Lower leg skin (tissue), 4 donors: ENCODE measurements around the gene EVI5. TPM values are rescaled to one million over a fixed set of nuclear protein-coding genes. Genes with fewer than 3 reads are reported as not detected.
"Not testable (repeated sequence)": the region's sequence is repeated elsewhere in the genome, so short reads cannot be mapped to it uniquely, and the experiment has no call there.

Source experiments
- DNase-seq, 2 donors: peaks; one replicate each; pipeline ENCODE4 v3.0.0-alpha.2; 2019; ENCODE audit warnings: low spot score in 2 of 2
- H3K4me3 ChIP-seq: fragments of 200-600 bp; sonication (generic); 2 replicates; pipeline ENCODE4 v1.5.1; 2017; ENCODE audit warnings: mild to moderate bottlenecking, low read depth; ENCODE audit not compliant: poor library complexity, severe bottlenecking
- CTCF ChIP-seq, 3 donors: fragments of 450-650 bp; IDR thresholded peaks; one replicate each; pipeline ENCODE4 v1.5.1; 2016; ENCODE audit warnings: antibody characterized with exemption in 3 of 3, mild to moderate bottlenecking in 3 of 3, moderate library complexity in 2 of 3
- POLR2A ChIP-seq, 2 donors: fragments of 450-650 bp; IDR thresholded peaks; one replicate each; pipeline ENCODE4 v1.6.1; 2016 to 2017; ENCODE audit warnings: antibody characterized with exemption in 2 of 2, mild to moderate bottlenecking in 1 of 2, moderate library complexity in 1 of 2
- WGBS, 2 donors: methylation state at CpG; one replicate each; pipeline ENCODE4 v1.1.5; 2018; 5-methylcytosine and 5-hydroxymethylcytosine counted together
- intact Hi-C: fragments of 100-400 bp; cut with DNase I; formaldehyde crosslinking; loops from one replicate; pipeline ENCODE4 v1.15.0; 2023; ENCODE audit warnings: low total_unique reads
- total RNA-seq, 4 donors: library from RNA; depleted of rRNA; stranded (reverse); fragments of >200 nt; gene quantifications; one replicate each; pipeline ENCODE4 v1.1.0, GENCODE V29; 2016

The EVI5 gene
- total RNA-seq, 4 donors from 2014 or later: 14.2 to 26.3 (median 21.4) TPM

GRCh38 chr1:92754000-92754718 lies 30.7 kb downstream of the EVI5 start:
- WGBS, 2 donors: 73 to 100% methylated on average over 1 of the region's 1 CpG
- no peak for DNase-seq
- TF ChIP-seq CTCF (IDR thresholded peaks at IDR 0.05) (no peak), POLR2A (IDR thresholded peaks at IDR 0.05) (no peak)
- intact Hi-C loops: no loop called here
- H3K4me3 ChIP-seq: no peak overlapping the region

GRCh38 chr1:92752719-92753118 lies 32.2 kb downstream of the EVI5 start:
- intact Hi-C loops: no loop called here
- DNase-seq: no peak
- H3K4me3 ChIP-seq: no peak overlapping the region
- WGBS, 2 donors: 58 to 69% methylated on average over 3 of the region's 3 CpGs
- no peak for TF ChIP-seq CTCF (IDR thresholded peaks at IDR 0.05)

- peak in 1 of 2 donors; percentile 20 for DNase-seq
- no peak overlapping the region for H3K4me3 ChIP-seq
- intact Hi-C loops: no loop called here
- TF ChIP-seq POLR2A (IDR thresholded peaks at IDR 0.05) (no peak), CTCF (IDR thresholded peaks at IDR 0.05) (no peak)
- 80 to 94% methylated on average over 1 of the region's 1 CpG for WGBS, 2 donors
Measured at GRCh38 chr1:92749024-92749634, 35.8 kb downstream of the EVI5 start.

- no peak overlapping the region for H3K4me3 ChIP-seq
- intact Hi-C loops: no loop called here
- 89 to 95% methylated on average over 3 of the region's 3 CpGs for WGBS, 2 donors
- DNase-seq: no peak
- TF ChIP-seq CTCF (IDR thresholded peaks at IDR 0.05): no peak
- TF ChIP-seq POLR2A (IDR thresholded peaks at IDR 0.05): no peak
Measured at GRCh38 chr1:92748138-92748537, 36.8 kb downstream of the EVI5 start.

GRCh38 chr1:92747735-92748134 lies 37.2 kb downstream of the EVI5 start:
- 80 to 92% methylated on average over 1 of the region's 1 CpG for WGBS, 2 donors
- no peak for DNase-seq
- no peak overlapping the region for H3K4me3 ChIP-seq
- TF ChIP-seq POLR2A (IDR thresholded peaks at IDR 0.05) (no peak), CTCF (IDR thresholded peaks at IDR 0.05) (no peak)
- intact Hi-C loops: no loop called here

- H3K4me3 ChIP-seq, intact Hi-C loops, DNase-seq: not testable (repeated sequence)
- 90 to 97% methylated on average over 4 of the region's 4 CpGs for WGBS, 2 donors
Measured at GRCh38 chr1:92746255-92746654, 38.7 kb downstream of the EVI5 start.
